Fibroblast of lung (primary cell): ENCODE data around the gene JMJD7. TPM values are rescaled to one million over a fixed set of nuclear protein-coding genes. Genes with fewer than 3 reads are reported as not detected.
"Not testable (repeated sequence)": the region's sequence is repeated elsewhere in the genome, so short reads cannot be mapped to it uniquely, and the experiment has no call there.

Experiments used
- DNase-seq, 2 donors: peaks; one replicate each; pipeline versions ENCODE4 v3.0.0 to v3.0.0-alpha.2; 2010; ENCODE audit warnings: low read depth in 2 of 2
- H2AFZ ChIP-seq: 2 replicates; pipeline ENCODE4 v1.5.1; 2012; ENCODE audit warnings: low read length, control low read depth, inconsistent platforms
- H3K27ac ChIP-seq: 2 replicates; pipeline ENCODE4 v1.5.1; 2011; ENCODE audit warnings: low read length, control low read depth; ENCODE audit not compliant: insufficient read depth
- H3K27me3 ChIP-seq: 2 replicates; pipeline ENCODE4 v1.5.1; 2011; ENCODE audit warnings: mild to moderate bottlenecking, low read length; ENCODE audit not compliant: control insufficient read depth, insufficient read depth
- H3K36me3 ChIP-seq: 2 replicates; pipeline ENCODE4 v1.5.1; 2011; ENCODE audit warnings: low read length; ENCODE audit not compliant: control insufficient read depth, insufficient read depth
- H3K4me1 ChIP-seq: 2 replicates; pipeline ENCODE4 v1.5.1; 2011; ENCODE audit warnings: low read length; ENCODE audit not compliant: control insufficient read depth, insufficient read depth; ENCODE audit errors: extremely low read depth
- H3K4me2 ChIP-seq: 2 replicates; pipeline ENCODE4 v1.5.1; 2011; ENCODE audit warnings: low read length, control low read depth; ENCODE audit not compliant: insufficient read depth; ENCODE audit errors: extremely low read depth
- H3K4me3 ChIP-seq, 4 experiments: fragments of 200-600 bp in 1 of 4; sonication (generic) in 1 of 4; replicated peaks in 1 of 4; 2 replicates each; pipeline ENCODE4 v1.5.1; 2011 to 2016; ENCODE audit warnings: low read length in 4 of 4, low read depth in 3 of 4, mild to moderate bottlenecking in 3 of 4, control low read depth in 2 of 4, inconsistent platforms in 1 of 4, mixed read lengths in 1 of 4; ENCODE audit not compliant: insufficient read depth in 1 of 4; ENCODE audit errors: control extremely low read depth in 1 of 4
- H3K79me2 ChIP-seq: 2 replicates; pipeline ENCODE4 v1.5.1; 2012; ENCODE audit warnings: mild to moderate bottlenecking, low read length, inconsistent platforms; ENCODE audit not compliant: control insufficient read depth, insufficient read depth
- H3K9ac ChIP-seq: 2 replicates; pipeline ENCODE4 v1.5.1; 2011; ENCODE audit warnings: mild to moderate bottlenecking, low read length, control low read depth; ENCODE audit not compliant: insufficient read depth
- H3K9me3 ChIP-seq: 2 replicates; pipeline ENCODE4 v1.5.1; 2012; ENCODE audit warnings: low read depth, low read length; ENCODE audit not compliant: control insufficient read depth, insufficient read depth
- H4K20me1 ChIP-seq: 2 replicates; pipeline ENCODE4 v1.5.1; 2011; ENCODE audit warnings: low read length; ENCODE audit not compliant: control insufficient read depth, insufficient read depth; ENCODE audit errors: extremely low read depth
- CTCF ChIP-seq, 2 donors: IDR thresholded peaks in 1 of 2; conservative IDR thresholded peaks in 1 of 2; 1 replicate in 1 of 2; 2 replicates in 1 of 2; pipeline ENCODE4 v1.5.1; 2011 to 2012; ENCODE audit warnings: low read length in 2 of 2, control low read depth in 1 of 2, inconsistent platforms in 1 of 2, low read depth in 1 of 2, mild to moderate bottlenecking in 1 of 2
- EZH2 ChIP-seq: IDR thresholded peaks from 2 replicates; pipeline ENCODE4 v1.5.1; 2012; ENCODE audit warnings: low read length, control low read depth, mild to moderate bottlenecking; ENCODE audit errors: missing control alignments
- polyA plus RNA-seq, 2 donors: library from polyadenylated mRNA; depleted of rRNA in 1 of 2; stranded (reverse) in 1 of 2; unstranded in 1 of 2; fragments of >200 nt; gene quantifications; 2 replicates each; pipeline ENCODE4 v1.2.1, GENCODE V29; 2011 to 2012; ENCODE audit warnings: missing spikeins in 1 of 2
- total RNA-seq: library from RNA; depleted of rRNA; stranded (reverse); fragments of >200 nt; gene quantifications from 2 replicates; pipeline ENCODE4 v1.2.1, GENCODE V29; 2014

JMJD7 gene
- total and polyA plus RNA-seq, 2 donors (not counting 1 experiment from before 2014, with no cell fraction given) = 2.2 to 4.0 TPM

- Histone ChIP-seq H2AFZ (no peak overlapping the region), H4K20me1 (no peaks in the 10 kb centered on the region), H3K9ac (no peak overlapping the region), H3K27ac (no peak overlapping the region), H3K27me3 (no peaks in the 10 kb centered on the region), H3K79me2 (no peaks in the 10 kb centered on the region), H3K4me2 (peak overlapping the region; percentile 83), H3K4me1 (no peaks in the 10 kb centered on the region), H3K9me3 (no peaks in the 10 kb centered on the region), H3K4me3 (peak overlapping the region; percentile 28 to 84 (median 65)), H3K36me3 (peaks cover 8% of the 10 kb centered on the region)
- DNase-seq = no peak
- TF ChIP-seq EZH2 = no peak
- TF ChIP-seq CTCF (conservative IDR thresholded peaks at IDR 0.05 in 1 of 2, IDR thresholded peaks at IDR 0.05 in 1 of 2; ENCODE audit: low read depth in 1 of 2, low read length in 2 of 2) = no peak
Observed at GRCh38 chr15:41827290-41827879, 507 bp upstream of the JMJD7 start.

- Histone ChIP-seq H3K27me3 (no peaks in the 10 kb centered on the region), H3K4me3 (peak overlapping the region; percentile 62 to 84 (median 71)), H3K9ac (no peak overlapping the region), H3K4me1 (no peaks in the 10 kb centered on the region), H3K79me2 (no peaks in the 10 kb centered on the region), H3K27ac (no peak overlapping the region), H4K20me1 (no peaks in the 10 kb centered on the region), H2AFZ (no peak overlapping the region), H3K9me3 (no peaks in the 10 kb centered on the region), H3K4me2 (peak overlapping the region; percentile 88), H3K36me3 (peaks cover 3% of the 10 kb centered on the region)
- peak in 1 of 2 donors; percentile 27 for DNase-seq
- TF ChIP-seq EZH2 (no peak), CTCF (conservative IDR thresholded peaks at IDR 0.05 in 1 of 2, IDR thresholded peaks at IDR 0.05 in 1 of 2; ENCODE audit: low read depth in 1 of 2, low read length in 2 of 2) (no peak)
Observed at GRCh38 chr15:41828807-41829141, 882 bp downstream of the JMJD7 start.

GRCh38 chr15:41829959-41830646 is 2.2 kb downstream of the JMJD7 start:
- TF ChIP-seq EZH2 (no peak), CTCF (conservative IDR thresholded peaks at IDR 0.05 in 1 of 2, IDR thresholded peaks at IDR 0.05 in 1 of 2; ENCODE audit: low read depth in 1 of 2, low read length in 2 of 2) (no peak)
- no peaks in the 10 kb centered on the region for H4K20me1 ChIP-seq
- H3K4me1 ChIP-seq = no peaks in the 10 kb centered on the region
- H3K9ac ChIP-seq = no peak overlapping the region
- no peak overlapping the region for H3K4me3 ChIP-seq
- H3K9me3 ChIP-seq = no peaks in the 10 kb centered on the region
- no peak for DNase-seq
- no peaks in the 10 kb centered on the region for H3K79me2 ChIP-seq
- no peak overlapping the region for H3K4me2 ChIP-seq
- H3K36me3 ChIP-seq = no peaks in the 10 kb centered on the region
- H3K27me3 ChIP-seq = no peaks in the 10 kb centered on the region
- no peak overlapping the region for H3K27ac ChIP-seq
- H2AFZ ChIP-seq = no peak overlapping the region

GRCh38 chr15:41831291-41831690 is 3.4 kb downstream of the JMJD7 start:
- peak in 1 of 2 donors; percentile 13 for DNase-seq
- not testable (repeated sequence) for H3K36me3 ChIP-seq

More at GRCh38 chr15:41831291-41831690, 3.4 kb downstream of the JMJD7 start:
- H3K27me3 ChIP-seq, H3K9ac ChIP-seq, H3K27ac ChIP-seq, H3K9me3 ChIP-seq, H3K4me1 ChIP-seq, H3K4me3 ChIP-seq, H4K20me1 ChIP-seq, H3K4me2 ChIP-seq, H2AFZ ChIP-seq, H3K79me2 ChIP-seq: not testable (repeated sequence)
